Right atrium auricular region (tissue), 2 donors: Measurements from ENCODE around the gene FHIT. TPM values are rescaled to one million over a fixed set of nuclear protein-coding genes. Genes with fewer than 3 reads are reported as not detected.
A peak's percentile ranks its signal among the peaks of the same experiment; 100 is the strongest.

Source experiments
- DNase-seq: peaks from one replicate; pipeline ENCODE4 v3.0.0-alpha.2; 2019; ENCODE audit warnings: low spot score
- H3K27ac ChIP-seq, 2 donors: fragments of 200-600 bp; sonication (generic); 1 replicate in 1 of 2; 2 replicates in 1 of 2; pipeline ENCODE4 v1.5.1; 2016 to 2019
- H3K27me3 ChIP-seq, 2 donors: fragments of 200-600 bp; sonication (generic); one replicate each; pipeline versions ENCODE4 v1.5.1 to v1.6.0; 2017 to 2019
- H3K36me3 ChIP-seq: fragments of 200-600 bp; sonication (generic); one replicate; pipeline ENCODE4 v1.5.1; 2016
- H3K4me1 ChIP-seq, 2 donors: fragments of 200-600 bp; sonication (generic); one replicate each; pipeline versions ENCODE4 v1.5.1 to v1.6.0; 2017 to 2019
- H3K4me3 ChIP-seq, 2 donors: fragments of 200-600 bp; sonication (generic); 1 replicate in 1 of 2; 2 replicates in 1 of 2; pipeline ENCODE4 v1.5.1; 2017 to 2019; ENCODE audit warnings: mild to moderate bottlenecking in 1 of 2, moderate library complexity in 1 of 2
- H3K9me3 ChIP-seq, 2 donors: fragments of 200-600 bp; sonication (generic); one replicate each; pipeline ENCODE4 v1.5.1; 2019
- CTCF ChIP-seq, 2 donors: fragments of 200-600 bp; sonication (generic); IDR thresholded peaks; one replicate each; pipeline ENCODE4 v1.5.1; 2019; ENCODE audit warnings: antibody characterized with exemption in 2 of 2
- total RNA-seq, 2 donors: library from RNA; depleted of rRNA; stranded (reverse); fragments of >200 nt; gene quantifications; one replicate each; pipeline ENCODE4 v1.1.0, GENCODE V29; 2016

FHIT gene
- 10 to 100 TPM; 10.4 to 11.0 TPM for total RNA-seq

GRCh38 chr3:61251174-61251972, at the start of gene FHIT:
Gene FHIT (minus strand): TSS chr3:61251452.
- TF ChIP-seq CTCF (IDR thresholded peaks at IDR 0.05), result no peak
- DNase-seq, result peak; percentile 96
- H3K36me3 ChIP-seq, result no peaks in the 10 kb centered on the region
- peak within 1 kb of the TSS; percentile 65 to 78 for H3K4me3 ChIP-seq
- H3K27me3 ChIP-seq, result no peaks in the 10 kb centered on the region
- peaks cover 0 to 12% of the 10 kb centered on the region in 2 donors for H3K4me1 ChIP-seq
- H3K9me3 ChIP-seq, result no peaks in the 10 kb centered on the region
- H3K27ac ChIP-seq, result peak within 1 kb of the TSS; percentile 83 to 88

DNA sequence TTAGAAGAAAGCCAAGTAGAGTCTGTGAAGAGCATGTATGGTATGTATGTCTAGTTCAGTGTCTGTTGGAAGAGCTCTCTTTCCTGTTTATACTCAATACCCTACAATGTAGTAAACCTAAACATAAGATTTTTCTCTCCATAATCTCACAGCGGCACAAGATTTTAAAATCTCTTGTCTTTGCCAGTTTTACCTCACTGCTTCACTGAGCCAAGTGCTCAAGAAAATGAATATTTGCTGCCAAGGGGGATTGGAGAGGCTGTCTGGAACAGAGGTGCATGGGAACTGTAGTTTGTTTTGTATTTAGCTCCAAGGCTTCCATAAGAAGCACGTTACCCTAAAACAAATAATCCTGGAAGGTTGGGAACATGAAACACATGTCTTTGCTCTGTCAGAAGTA, 49.5 kb upstream of the FHIT start:
- no peaks in the 10 kb centered on the region for H3K36me3 ChIP-seq
- H3K9me3 ChIP-seq, result no peaks in the 10 kb centered on the region
- no peak for DNase-seq
- H3K4me1 ChIP-seq, result no peaks in the 10 kb centered on the region
- no peaks in the 10 kb centered on the region for H3K27me3 ChIP-seq
- TF ChIP-seq CTCF (IDR thresholded peaks at IDR 0.05), result no peak
- H3K4me3 ChIP-seq, result no peak overlapping the region
- H3K27ac ChIP-seq, result no peak overlapping the region

GRCh38 chr3:61300006-61300380, 48.7 kb upstream of the FHIT start:
- no peak for TF ChIP-seq CTCF (IDR thresholded peaks at IDR 0.05)
- H3K27ac ChIP-seq, result no peak overlapping the region
- no peak overlapping the region for H3K4me3 ChIP-seq
- H3K4me1 ChIP-seq, result no peaks in the 10 kb centered on the region
- H3K9me3 ChIP-seq, result no peaks in the 10 kb centered on the region
- no peaks in the 10 kb centered on the region for H3K27me3 ChIP-seq
- no peaks in the 10 kb centered on the region for H3K36me3 ChIP-seq
- DNase-seq, result no peak

- no peak overlapping the region for H3K4me3 ChIP-seq
Observed at GRCh38 chr3:61299343-61300005, 48.2 kb upstream of the FHIT start.

DNA sequence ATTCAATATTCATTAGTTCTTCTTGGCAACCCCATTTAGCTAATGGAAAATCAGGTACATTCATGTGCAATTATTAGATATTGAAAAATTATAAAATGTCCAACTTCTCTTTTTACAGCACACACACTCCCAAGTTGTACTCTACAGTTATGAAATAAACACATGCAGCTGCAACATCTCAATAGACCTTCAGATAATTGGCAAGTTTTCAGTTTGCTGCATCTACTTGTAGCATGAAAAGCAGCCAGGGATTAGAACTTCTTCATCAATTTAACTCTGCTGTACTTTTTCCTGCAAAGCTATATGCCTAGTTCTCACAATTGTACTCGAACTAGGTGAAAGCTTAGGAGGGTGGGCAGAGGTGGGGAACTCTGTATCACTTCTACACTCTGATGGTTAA, 46.6 kb upstream of the FHIT start:
- DNase-seq, result no peak
- Histone ChIP-seq H3K9me3 (no peaks in the 10 kb centered on the region), H3K27ac (no peak overlapping the region), H3K27me3 (no peaks in the 10 kb centered on the region), H3K4me1 (no peaks in the 10 kb centered on the region), H3K36me3 (no peaks in the 10 kb centered on the region), H3K4me3 (no peak overlapping the region)
- TF ChIP-seq CTCF (IDR thresholded peaks at IDR 0.05), result no peak

More at GRCh38 chr3:61299343-61300005, 48.2 kb upstream of the FHIT start:
- DNase-seq, result no peak
- no peak for TF ChIP-seq CTCF (IDR thresholded peaks at IDR 0.05)
- Histone ChIP-seq H3K27me3 (no peaks in the 10 kb centered on the region), H3K9me3 (no peaks in the 10 kb centered on the region), H3K27ac (no peak overlapping the region), H3K4me1 (no peaks in the 10 kb centered on the region), H3K36me3 (no peaks in the 10 kb centered on the region)
